Measurements from ENCODE around the gene RIPOR1.

RIPOR1 gene

GRCh38 chr16:67539691-67540635 is 11.3 kb downstream of the RIPOR1 start:
- DNase-seq (ENCODE audit: low read depth, low spot score) = no peak

GRCh38 chr16:67540756-67541155 is 12.1 kb downstream of the RIPOR1 start:
- DNase-seq (ENCODE audit: low read depth, low spot score) = no peak

GRCh38 chr16:67541391-67542263 is 13.0 kb downstream of the RIPOR1 start:
- DNase-seq (ENCODE audit: low read depth, low spot score) = no peak

GRCh38 chr16:67542464-67542863 is 13.8 kb downstream of the RIPOR1 start:
- DNase-seq (ENCODE audit: low read depth, low spot score) = no peak

- DNase-seq (ENCODE audit: low read depth, low spot score) = no peak
These were observed 14.4 kb downstream of the RIPOR1 start for GRCh38 chr16:67543036-67543435.

GRCh38 chr16:67543582-67543981 is 15.0 kb downstream of the RIPOR1 start:
- no peak for DNase-seq (ENCODE audit: low read depth, low spot score)

GRCh38 chr16:67544329-67544841 is 15.8 kb downstream of the RIPOR1 start:
- no peak for DNase-seq (ENCODE audit: low read depth, low spot score)

- DNase-seq (ENCODE audit: low read depth, low spot score) = no peak
These were observed 16.4 kb downstream of the RIPOR1 start for GRCh38 chr16:67544844-67545664.

- no peak for DNase-seq (ENCODE audit: low read depth, low spot score)
These were observed 17.0 kb downstream of the RIPOR1 start for GRCh38 chr16:67545665-67546024.

- DNase-seq (ENCODE audit: low read depth, low spot score) = no peak
These were observed 17.5 kb downstream of the RIPOR1 start for GRCh38 chr16:67546091-67546501.

GRCh38 chr16:67546761-67547422 is 18.3 kb downstream of the RIPOR1 start:
- no peak for DNase-seq (ENCODE audit: low read depth, low spot score)

GRCh38 chr16:67547423-67548264 is 19.0 kb downstream of the RIPOR1 start:
- no peak for DNase-seq (ENCODE audit: low read depth, low spot score)

GRCh38 chr16:67548265-67549126 is 19.9 kb downstream of the RIPOR1 start:
- DNase-seq (ENCODE audit: low read depth, low spot score) = no peak

GRCh38 chr16:67549240-67549639 is 20.6 kb downstream of the RIPOR1 start:
- DNase-seq (ENCODE audit: low read depth, low spot score) = no peak

GRCh38 chr16:67549936-67550335 is 21.3 kb downstream of the RIPOR1 start:
- DNase-seq (ENCODE audit: low read depth, low spot score) = no peak

GRCh38 chr16:67551091-67551490 is 22.5 kb downstream of the RIPOR1 start:
- no peak for DNase-seq (ENCODE audit: low read depth, low spot score)

GRCh38 chr16:67551972-67552371 is 23.3 kb downstream of the RIPOR1 start:
- no peak for DNase-seq (ENCODE audit: low read depth, low spot score)

GRCh38 chr16:67552476-67552875 is 23.8 kb downstream of the RIPOR1 start:
- DNase-seq (ENCODE audit: low read depth, low spot score) = no peak

- DNase-seq (ENCODE audit: low read depth, low spot score) = no peak
These were observed 27.2 kb downstream of the RIPOR1 start for GRCh38 chr16:67555795-67556212.
